Panc1 (cell line): Measurements from ENCODE around the gene PLXNA2. TPM values are rescaled to one million over a fixed set of nuclear protein-coding genes. Genes with fewer than 3 reads are reported as not detected.

Source experiments
- ATAC-seq: fragments of 200-7000 bp; cut with Tn5 transposase; 2 replicates; pipeline ENCODE4 v1.9.1; 2020; ENCODE audit warnings: mild to moderate bottlenecking, moderate library complexity
- BruUV-seq: library from RNA; stranded (reverse); fragments of 400-500 nt; replicated peaks from 2 replicates; lab custom pipeline; 2021; lab: Mats Ljungman, UMichigan
- CTCF ChIA-PET: fragments of 300-600 bp; sonication (Branson Sonifier 250); formaldehyde crosslinking; loops from one replicate; lab custom pipeline; 2022; ENCODE audit warnings: antibody characterized with exemption; lab: Charles Lee
- POLR2A ChIA-PET: fragments of 300-600 bp; sonication (Branson Sonifier 250); formaldehyde crosslinking; loops from one replicate; lab custom pipeline; 2022; ENCODE audit warnings: antibody characterized with exemption; lab: Charles Lee
- DNase-seq: peaks from one replicate; pipeline ENCODE4 v3.0.0-alpha.2; 2010; ENCODE audit warnings: low read depth, low spot score
- H3K27ac ChIP-seq: 2 replicates; pipeline ENCODE4 v1.5.1; 2011; ENCODE audit warnings: mild to moderate bottlenecking, low read length, inconsistent platforms
- H3K27me3 ChIP-seq: fragments of 200-500 bp; sonication (Bioruptor generic); 2 replicates; pipeline ENCODE4 v1.6.0; 2014; ENCODE audit warnings: low read length, inconsistent platforms; ENCODE audit not compliant: control insufficient read depth, insufficient read depth
- H3K36me3 ChIP-seq: fragments of 200-500 bp; sonication (Bioruptor generic); 2 replicates; pipeline ENCODE4 v1.5.1; 2014; ENCODE audit warnings: inconsistent platforms, mild to moderate bottlenecking, low read length, moderate library complexity; ENCODE audit not compliant: control insufficient read depth, insufficient read depth
- H3K4me1 ChIP-seq: 2 replicates; pipeline ENCODE4 v1.5.1; 2011; ENCODE audit warnings: inconsistent platforms, mild to moderate bottlenecking, low read length, moderate library complexity; ENCODE audit not compliant: control insufficient read depth, insufficient read depth
- H3K4me3 ChIP-seq, 2 experiments: 2 replicates each; pipeline ENCODE4 v1.5.1; 2011 to 2012; ENCODE audit warnings: low read depth in 2 of 2, low read length in 2 of 2, mild to moderate bottlenecking in 2 of 2, inconsistent platforms in 1 of 2, moderate library complexity in 1 of 2
- H3K9me3 ChIP-seq: fragments of 200-500 bp; sonication (Bioruptor generic); 2 replicates; pipeline ENCODE4 v1.5.1; 2014; ENCODE audit warnings: low read depth, mild to moderate bottlenecking, inconsistent platforms, low read length, moderate library complexity; ENCODE audit not compliant: control insufficient read depth, insufficient read depth
- CTCF ChIP-seq: fragments of 450-650 bp; IDR thresholded peaks from 2 replicates; pipeline ENCODE4 v1.5.1; 2017; ENCODE audit warnings: mild to moderate bottlenecking
- POLR2AphosphoS5 ChIP-seq: IDR thresholded peaks from 2 replicates; pipeline ENCODE4 v1.6.1; 2012; ENCODE audit warnings: mild to moderate bottlenecking, low read depth, low read length, moderate library complexity
- REST ChIP-seq, 2 experiments: IDR thresholded peaks; 2 replicates each; pipeline ENCODE4 v1.6.1; 2011 to 2012; ENCODE audit warnings: low read depth in 2 of 2, control low read depth in 1 of 2, low read length in 1 of 2, mild to moderate bottlenecking in 1 of 2, moderate library complexity in 1 of 2; ENCODE audit not compliant: insufficient read depth in 1 of 2
- SIN3A ChIP-seq: IDR thresholded peaks from 2 replicates; pipeline ENCODE4 v1.6.1; 2012; ENCODE audit warnings: low read depth, mild to moderate bottlenecking, low read length, moderate library complexity, borderline replicate concordance; ENCODE audit not compliant: insufficient read depth
- TCF7L2 ChIP-seq: IDR thresholded peaks from 2 replicates; pipeline ENCODE4 v1.6.1; 2011; ENCODE audit warnings: mild to moderate bottlenecking, low read depth, low read length, inconsistent platforms
- in situ Hi-C: cut with HindIII; loops from 2 replicates; pipeline ENCODE4 v1.10.0; 2016; ENCODE audit warnings: low sequenced_read_pairs, low pct_unique_long_range_greater_than_20kb
- intact Hi-C: fragments of 100-400 bp; cut with micrococcal nuclease; formaldehyde crosslinking; loops from one replicate; pipeline ENCODE4 v1.10.0; 2022; ENCODE audit not compliant: unreplicated experiment
- total RNA-seq: library from RNA; stranded (reverse); gene quantifications from one replicate; pipeline ENCODE4 v1.2.1, GENCODE V29; 2021; ENCODE audit not compliant: unreplicated experiment

The PLXNA2 gene
- total RNA-seq, 1 experiment from 2014 or later = 0.98 TPM

GRCh38 chr1:208174731-208175507, 69.3 kb downstream of the PLXNA2 start:
- TF ChIP-seq POLR2AphosphoS5 = no peak
- TF ChIP-seq TCF7L2 = no peak
- no peak for TF ChIP-seq REST (IDR thresholded peaks at IDR 0.05; ENCODE audit: insufficient read depth in 1 of 2, low read depth in 2 of 2, low read length in 1 of 2)
- Histone ChIP-seq H3K27ac (no peak overlapping the region), H3K4me1 (no peaks in the 10 kb centered on the region), H3K9me3 (no peaks in the 10 kb centered on the region), H3K4me3 (no peak overlapping the region), H3K36me3 (no peaks in the 10 kb centered on the region), H3K27me3 (no peaks in the 10 kb centered on the region)
- DNase-seq (no peak), ATAC-seq (no peak)
- BruUV-seq = no TSS peak
- intact Hi-C loops (no loop called here), in situ Hi-C loops (no loop called here)
- ChIA-PET POLR2A (no interaction called here), CTCF (interaction anchor here (0.5 to 0.7 kb wide), 2 partner anchors 153 to 306 kb away, joined by 3 to 5 read pairs; no protein-coding TSS in a partner anchor)

GRCh38 chr1:208174200-208174599, 70.0 kb downstream of the PLXNA2 start:
- ATAC-seq = no peak
- no peak overlapping the region for H3K27ac ChIP-seq
- CTCF ChIA-PET = no interaction called here

More at GRCh38 chr1:208174200-208174599, 70.0 kb downstream of the PLXNA2 start:
- H3K4me3 ChIP-seq = no peak overlapping the region
- no peak for DNase-seq
- no peaks in the 10 kb centered on the region for H3K36me3 ChIP-seq
- intact Hi-C loops (no loop called here), in situ Hi-C loops (no loop called here)
- POLR2A ChIA-PET = no interaction called here
- no TSS peak for BruUV-seq
- no peaks in the 10 kb centered on the region; the same call in 1 of the 2 replicates for H3K27me3 ChIP-seq
- TF ChIP-seq REST (IDR thresholded peaks at IDR 0.05; ENCODE audit: insufficient read depth in 1 of 2, low read depth in 2 of 2, low read length in 1 of 2) (no peak), POLR2AphosphoS5 (no peak), TCF7L2 (no peak), SIN3A (no peak), CTCF (no peak)
- H3K9me3 ChIP-seq = no peaks in the 10 kb centered on the region
- no peaks in the 10 kb centered on the region for H3K4me1 ChIP-seq
